MM.1S (cell line): ENCODE results near the gene MACROD2.

ENCODE experiments used
- DNase-seq: peaks from one replicate; pipeline ENCODE4 v3.0.0-alpha.2; 2015
- H2AFZ ChIP-seq: fragments of 300-600 bp; sonication (generic); 2 replicates; pipeline ENCODE4 v1.6.0; 2016; ENCODE audit warnings: antibody characterized with exemption, low read length
- H3F3A ChIP-seq: fragments of 300-600 bp; sonication (generic); 2 replicates; pipeline ENCODE4 v1.6.1; 2016; ENCODE audit warnings: mild to moderate bottlenecking, antibody characterized with exemption, low read length, moderate library complexity, mixed read lengths; ENCODE audit not compliant: insufficient read depth
- H3K27ac ChIP-seq: fragments of 300-600 bp; sonication (generic); 2 replicates; pipeline ENCODE4 v1.5.1; 2016; ENCODE audit warnings: mild to moderate bottlenecking, low read length
- H3K27me3 ChIP-seq: fragments of 300-600 bp; sonication (generic); replicated peaks from 2 replicates; pipeline ENCODE4 v1.6.0; 2016; ENCODE audit warnings: low read length; ENCODE audit not compliant: insufficient read depth
- H3K36me3 ChIP-seq: fragments of 300-600 bp; sonication (generic); replicated peaks from 2 replicates; pipeline ENCODE4 v1.6.1; 2016; ENCODE audit warnings: mild to moderate bottlenecking, low read length, mixed read lengths; ENCODE audit not compliant: insufficient read depth
- H3K4me1 ChIP-seq: fragments of 300-600 bp; sonication (generic); 2 replicates; pipeline ENCODE4 v1.6.1; 2016; ENCODE audit warnings: low read length, mixed read lengths
- H3K4me2 ChIP-seq: fragments of 300-600 bp; sonication (generic); 2 replicates; pipeline ENCODE4 v1.6.0; 2016; ENCODE audit warnings: low read depth, low read length
- H3K4me3 ChIP-seq: fragments of 300-600 bp; sonication (generic); 2 replicates; pipeline ENCODE4 v1.5.1; 2016; ENCODE audit warnings: low read length, mixed read lengths
- H3K79me2 ChIP-seq: fragments of 300-600 bp; sonication (generic); 2 replicates; pipeline ENCODE4 v1.6.1; 2016; ENCODE audit warnings: mixed run types, low read length, mixed read lengths
- H3K9ac ChIP-seq: fragments of 300-600 bp; sonication (generic); 2 replicates; pipeline ENCODE4 v1.6.1; 2016; ENCODE audit warnings: low read length, mixed read lengths
- H3K9me2 ChIP-seq: fragments of 300-600 bp; sonication (generic); replicated peaks from 2 replicates; pipeline ENCODE4 v1.6.1; 2016; ENCODE audit warnings: mild to moderate bottlenecking, low read length, mixed read lengths; ENCODE audit not compliant: insufficient read depth
- H3K9me3 ChIP-seq: fragments of 300-600 bp; sonication (generic); replicated peaks from 2 replicates; pipeline ENCODE4 v1.6.1; 2016; ENCODE audit warnings: mild to moderate bottlenecking, low read length, mixed read lengths; ENCODE audit not compliant: insufficient read depth
- H4K20me1 ChIP-seq: fragments of 300-600 bp; sonication (generic); 2 replicates; pipeline ENCODE4 v1.6.1; 2016; ENCODE audit warnings: mild to moderate bottlenecking, low read length, moderate library complexity, mixed read lengths; ENCODE audit not compliant: insufficient read depth
- EZH2 ChIP-seq: fragments of 300-600 bp; sonication (generic); optimal IDR thresholded peaks from 2 replicates; pipeline ENCODE3; 2017; ENCODE audit warnings: low read depth, mild to moderate bottlenecking, antibody characterized with exemption, low read length, mixed read lengths
- EZH2phosphoT487 ChIP-seq: fragments of 300-600 bp; sonication (generic); IDR thresholded peaks from 2 replicates; pipeline ENCODE4 v1.6.1; 2018; ENCODE audit warnings: antibody characterized with exemption, low read length
- TF ChIP-seq, protein P1 (sequence below): fragments of 300-600 bp; sonication (generic); IDR thresholded peaks from 2 replicates; pipeline ENCODE4 v1.5.1; 2016; ENCODE audit warnings: antibody characterized with exemption, low read length, mixed read lengths

Gene MACROD2

DNA sequence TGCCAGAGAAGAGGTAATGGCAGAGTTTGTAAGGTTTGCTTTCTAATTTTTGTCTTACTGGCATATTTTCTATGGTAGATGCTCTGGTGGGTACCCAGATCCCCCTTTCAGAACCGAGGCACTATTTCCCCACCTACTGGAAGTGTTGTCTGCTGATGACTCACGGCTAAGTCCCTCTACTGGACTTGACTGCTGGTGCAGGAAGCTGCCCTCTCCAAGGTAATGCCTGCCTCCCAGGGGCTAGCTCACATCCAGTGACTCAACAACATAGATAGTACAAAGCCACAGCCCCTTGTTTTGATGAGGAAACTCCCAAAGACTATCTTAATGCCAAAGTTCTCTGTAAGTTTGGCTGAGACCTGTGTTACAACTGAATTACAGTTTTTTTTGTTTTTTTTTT is 627.5 kb downstream of the MACROD2 start:
- H3F3A ChIP-seq, result no peaks in the 10 kb centered on the region
- no peaks in the 10 kb centered on the region for H3K4me1 ChIP-seq
- no peak for DNase-seq
- H4K20me1 ChIP-seq, result no peaks in the 10 kb centered on the region
- no peak overlapping the region for H3K4me2 ChIP-seq
- no peak overlapping the region for H3K9ac ChIP-seq
- H3K27me3 ChIP-seq, result no peaks in the 10 kb centered on the region
- TF ChIP-seq, protein P1, sequence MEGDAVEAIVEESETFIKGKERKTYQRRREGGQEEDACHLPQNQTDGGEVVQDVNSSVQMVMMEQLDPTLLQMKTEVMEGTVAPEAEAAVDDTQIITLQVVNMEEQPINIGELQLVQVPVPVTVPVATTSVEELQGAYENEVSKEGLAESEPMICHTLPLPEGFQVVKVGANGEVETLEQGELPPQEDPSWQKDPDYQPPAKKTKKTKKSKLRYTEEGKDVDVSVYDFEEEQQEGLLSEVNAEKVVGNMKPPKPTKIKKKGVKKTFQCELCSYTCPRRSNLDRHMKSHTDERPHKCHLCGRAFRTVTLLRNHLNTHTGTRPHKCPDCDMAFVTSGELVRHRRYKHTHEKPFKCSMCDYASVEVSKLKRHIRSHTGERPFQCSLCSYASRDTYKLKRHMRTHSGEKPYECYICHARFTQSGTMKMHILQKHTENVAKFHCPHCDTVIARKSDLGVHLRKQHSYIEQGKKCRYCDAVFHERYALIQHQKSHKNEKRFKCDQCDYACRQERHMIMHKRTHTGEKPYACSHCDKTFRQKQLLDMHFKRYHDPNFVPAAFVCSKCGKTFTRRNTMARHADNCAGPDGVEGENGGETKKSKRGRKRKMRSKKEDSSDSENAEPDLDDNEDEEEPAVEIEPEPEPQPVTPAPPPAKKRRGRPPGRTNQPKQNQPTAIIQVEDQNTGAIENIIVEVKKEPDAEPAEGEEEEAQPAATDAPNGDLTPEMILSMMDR, result no peak
- TF ChIP-seq EZH2phosphoT487, result no peak
- H3K9me2 ChIP-seq, result no peaks in the 10 kb centered on the region
- H3K27ac ChIP-seq, result no peak overlapping the region
- H3K79me2 ChIP-seq, result no peaks in the 10 kb centered on the region
- no peaks in the 10 kb centered on the region for H3K36me3 ChIP-seq
- H3K4me3 ChIP-seq, result no peak overlapping the region
- H3K9me3 ChIP-seq, result no peaks in the 10 kb centered on the region
- H2AFZ ChIP-seq, result no peak overlapping the region

DNA sequence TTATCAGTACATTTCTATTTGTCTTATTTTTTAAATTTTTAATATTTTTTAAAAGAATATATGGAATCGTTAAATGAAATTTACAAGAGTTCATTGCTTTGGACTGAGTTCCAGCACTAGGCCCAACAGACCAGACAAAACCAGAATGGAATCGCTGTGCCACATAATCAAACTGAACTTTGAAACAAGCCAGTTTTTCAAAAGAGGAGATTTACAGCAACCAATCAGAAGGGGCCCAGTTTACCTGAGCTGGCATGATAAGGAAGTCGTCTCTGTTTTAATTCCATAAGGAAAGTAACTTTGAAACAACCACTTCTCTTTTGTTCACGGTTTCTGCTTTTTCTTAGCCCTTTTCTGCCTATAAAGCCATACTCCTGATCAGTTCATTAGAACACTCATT is 635.7 kb downstream of the MACROD2 start:
- Histone ChIP-seq H3K36me3 (no peaks in the 10 kb centered on the region), H3F3A (no peaks in the 10 kb centered on the region), H2AFZ (no peak overlapping the region), H3K4me3 (no peak overlapping the region), H4K20me1 (no peaks in the 10 kb centered on the region), H3K4me1 (no peaks in the 10 kb centered on the region), H3K9me2 (no peaks in the 10 kb centered on the region), H3K9ac (no peak overlapping the region), H3K27me3 (no peaks in the 10 kb centered on the region), H3K27ac (no peak overlapping the region), H3K79me2 (no peaks in the 10 kb centered on the region), H3K9me3 (no peaks in the 10 kb centered on the region), H3K4me2 (no peak overlapping the region)
- TF ChIP-seq, protein P1, result no peak
- no peak for TF ChIP-seq EZH2phosphoT487
- no peak for TF ChIP-seq EZH2
- no peak for DNase-seq

DNA sequence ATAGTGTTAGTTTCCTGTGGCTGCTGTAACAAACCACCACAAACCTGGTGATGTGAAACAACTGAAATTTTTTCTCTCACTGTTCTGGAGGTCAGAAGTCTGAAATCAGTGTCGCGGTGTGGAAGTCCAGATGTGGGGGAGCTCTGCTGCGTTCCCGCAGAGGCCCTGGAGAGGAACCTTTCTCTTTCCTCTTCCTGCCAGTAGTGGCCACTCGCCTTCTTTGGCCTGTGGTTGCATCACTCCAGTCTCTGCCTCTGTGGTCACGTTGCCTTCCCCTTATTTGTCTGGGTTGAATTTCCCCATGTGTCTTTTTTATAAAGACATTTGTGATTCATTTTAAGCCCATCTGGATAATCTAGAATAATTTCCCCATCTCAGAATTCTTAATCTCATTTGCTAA is 637.6 kb downstream of the MACROD2 start:
- Histone ChIP-seq H3K4me3 (no peak overlapping the region), H3K79me2 (no peaks in the 10 kb centered on the region), H2AFZ (no peak overlapping the region), H3K4me1 (no peaks in the 10 kb centered on the region), H3K4me2 (no peak overlapping the region), H4K20me1 (no peaks in the 10 kb centered on the region), H3K9me2 (no peaks in the 10 kb centered on the region), H3K36me3 (no peaks in the 10 kb centered on the region), H3K27ac (no peak overlapping the region), H3F3A (no peaks in the 10 kb centered on the region), H3K9me3 (no peaks in the 10 kb centered on the region), H3K9ac (no peak overlapping the region), H3K27me3 (no peaks in the 10 kb centered on the region)
- DNase-seq, result no peak
- TF ChIP-seq, protein P1, result no peak
- TF ChIP-seq EZH2 (no peak), EZH2phosphoT487 (no peak)
